ENCODE data around the gene MGMT.

Gene MGMT

DNA sequence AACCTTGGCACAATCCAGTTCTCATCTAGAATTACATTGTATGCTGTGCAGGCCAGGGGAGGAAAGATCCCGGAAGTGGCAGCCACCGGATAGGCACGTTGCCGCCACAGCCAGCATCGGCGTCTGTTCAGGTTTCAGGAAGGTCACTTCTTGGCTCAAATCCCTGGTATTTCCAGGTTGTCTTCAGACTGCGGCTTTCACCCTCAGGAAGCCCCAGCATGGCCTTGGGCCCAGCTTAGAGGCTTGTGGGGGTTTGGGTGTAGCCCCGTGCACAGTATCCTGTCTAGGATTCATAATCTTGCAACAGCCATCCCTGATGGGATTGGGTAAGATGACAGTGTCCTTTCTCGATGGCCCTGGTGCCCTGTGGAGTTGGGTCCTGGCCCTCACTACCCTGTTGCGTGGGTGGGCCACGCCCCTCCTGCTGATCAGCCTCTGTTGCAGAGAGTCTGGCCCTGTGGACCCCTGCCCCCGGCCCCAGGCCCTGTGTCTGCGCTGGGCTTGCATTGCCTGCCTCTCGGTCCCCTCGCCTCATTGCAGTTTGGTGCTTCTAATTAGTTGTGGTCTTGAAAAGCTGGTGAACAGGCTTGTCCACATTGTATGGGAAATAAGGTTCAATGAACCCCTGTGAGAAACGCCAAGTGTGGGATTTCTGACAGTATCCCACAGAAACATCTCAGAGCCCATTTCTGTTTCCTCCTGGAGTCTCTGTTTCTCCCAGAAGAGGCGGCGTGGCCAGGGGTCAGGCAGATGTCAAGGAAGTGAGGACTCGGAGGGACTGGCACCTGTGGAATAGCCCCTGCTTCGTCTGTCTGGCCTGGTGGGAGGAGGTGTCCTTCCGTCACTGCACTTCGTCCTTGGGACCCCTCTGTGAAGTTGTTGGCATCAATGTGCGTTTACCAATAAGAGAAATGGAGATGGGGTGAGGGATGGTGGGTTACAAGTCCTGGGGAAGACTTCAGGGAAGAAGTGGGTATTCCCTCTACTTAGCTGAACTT, 77.5 kb downstream of the MGMT start:
- DNase-seq (ENCODE audit: extremely low read depth, low read depth): no peak
- TF ChIP-seq, protein P1, sequence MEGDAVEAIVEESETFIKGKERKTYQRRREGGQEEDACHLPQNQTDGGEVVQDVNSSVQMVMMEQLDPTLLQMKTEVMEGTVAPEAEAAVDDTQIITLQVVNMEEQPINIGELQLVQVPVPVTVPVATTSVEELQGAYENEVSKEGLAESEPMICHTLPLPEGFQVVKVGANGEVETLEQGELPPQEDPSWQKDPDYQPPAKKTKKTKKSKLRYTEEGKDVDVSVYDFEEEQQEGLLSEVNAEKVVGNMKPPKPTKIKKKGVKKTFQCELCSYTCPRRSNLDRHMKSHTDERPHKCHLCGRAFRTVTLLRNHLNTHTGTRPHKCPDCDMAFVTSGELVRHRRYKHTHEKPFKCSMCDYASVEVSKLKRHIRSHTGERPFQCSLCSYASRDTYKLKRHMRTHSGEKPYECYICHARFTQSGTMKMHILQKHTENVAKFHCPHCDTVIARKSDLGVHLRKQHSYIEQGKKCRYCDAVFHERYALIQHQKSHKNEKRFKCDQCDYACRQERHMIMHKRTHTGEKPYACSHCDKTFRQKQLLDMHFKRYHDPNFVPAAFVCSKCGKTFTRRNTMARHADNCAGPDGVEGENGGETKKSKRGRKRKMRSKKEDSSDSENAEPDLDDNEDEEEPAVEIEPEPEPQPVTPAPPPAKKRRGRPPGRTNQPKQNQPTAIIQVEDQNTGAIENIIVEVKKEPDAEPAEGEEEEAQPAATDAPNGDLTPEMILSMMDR (IDR thresholded peaks at IDR 0.05; ENCODE audit: low read depth, low read length): no peak

DNA sequence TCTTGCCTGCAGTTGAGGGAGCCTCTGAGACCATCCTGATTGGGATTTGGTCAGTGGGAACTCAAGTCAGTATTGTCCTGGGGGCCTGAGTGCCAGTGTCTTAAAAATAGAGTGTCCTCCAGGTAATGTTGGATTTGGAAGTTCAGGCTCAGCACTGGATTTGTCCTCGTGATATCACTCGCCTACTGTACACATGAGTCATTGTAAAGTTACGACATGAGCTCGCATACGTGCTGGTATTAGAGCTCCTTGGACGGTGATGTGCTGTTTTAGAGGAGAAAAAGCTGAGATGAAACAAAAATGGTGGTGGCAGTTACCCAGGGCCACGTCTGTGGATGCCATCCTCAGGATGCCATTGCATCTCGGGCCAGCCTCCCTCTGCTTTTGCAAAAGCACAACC, 78.2 kb downstream of the MGMT start:
- no peak for DNase-seq (ENCODE audit: extremely low read depth, low read depth)
- TF ChIP-seq, protein P1 (IDR thresholded peaks at IDR 0.05; ENCODE audit: low read depth, low read length): no peak

DNA sequence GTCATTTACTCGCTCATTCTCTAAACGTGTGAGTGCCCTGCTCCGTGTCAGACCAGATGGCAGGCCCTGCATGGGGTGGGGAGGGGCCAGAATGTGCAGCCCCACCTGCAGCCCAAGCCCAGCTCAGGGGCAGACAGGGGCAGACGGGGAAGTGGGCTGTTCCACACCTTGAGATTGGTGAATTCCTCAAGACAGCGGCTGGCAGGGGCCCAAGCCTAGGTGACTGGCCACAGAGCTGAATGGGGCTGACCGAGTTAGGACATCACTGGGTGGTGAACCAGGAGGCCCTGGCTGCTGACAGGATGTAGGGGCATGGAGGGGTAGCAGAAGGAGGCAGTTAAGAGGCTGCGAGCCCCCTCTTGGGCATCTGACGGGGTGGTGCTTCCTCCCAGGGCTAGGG, 79.1 kb downstream of the MGMT start:
- DNase-seq (ENCODE audit: extremely low read depth, low read depth): no peak
- TF ChIP-seq, protein P1 (IDR thresholded peaks at IDR 0.05; ENCODE audit: low read depth, low read length): no peak

DNA sequence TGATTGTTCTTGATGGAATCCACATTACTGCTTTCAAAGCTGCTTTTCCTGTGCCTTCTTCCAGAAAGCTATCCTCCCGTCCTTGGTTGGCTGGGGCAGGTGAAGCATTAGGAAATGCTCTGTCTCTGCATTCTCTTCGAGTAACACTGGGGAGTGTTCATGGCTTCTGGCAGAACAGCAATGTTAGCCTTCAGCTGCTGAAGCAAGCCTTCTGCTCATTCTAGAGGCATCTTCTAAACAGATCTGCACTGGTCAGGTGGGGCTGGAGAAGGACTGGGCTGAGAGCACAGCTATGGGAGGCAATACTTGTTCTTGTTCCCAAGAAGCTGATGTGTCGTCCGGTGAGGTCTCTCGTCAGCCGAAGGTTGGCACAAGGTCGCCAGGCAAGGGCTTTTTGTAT, 80.6 kb downstream of the MGMT start:
- no peak for DNase-seq (ENCODE audit: extremely low read depth, low read depth)
- TF ChIP-seq, protein P1 (IDR thresholded peaks at IDR 0.05; ENCODE audit: low read depth, low read length): no peak

DNA sequence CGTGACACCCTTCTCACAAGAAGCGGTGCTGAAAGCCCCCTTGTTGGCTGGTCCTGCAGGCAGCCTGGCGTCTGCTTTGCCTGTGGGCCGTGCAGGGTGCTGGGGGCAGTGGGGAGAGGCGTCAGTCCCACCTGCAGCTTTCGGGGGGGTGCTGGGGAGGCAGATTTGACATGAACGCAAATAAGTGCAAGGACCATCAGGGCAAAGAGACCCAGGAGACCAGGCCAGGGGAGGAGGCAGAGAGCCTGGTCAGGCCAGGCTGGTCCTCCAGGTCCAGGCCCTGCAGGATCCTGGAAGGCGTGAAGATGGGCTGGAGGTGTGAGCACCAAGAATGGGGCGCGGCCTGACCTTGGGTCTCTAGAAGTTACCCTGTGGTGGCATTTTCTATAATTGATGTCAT, 81.6 kb downstream of the MGMT start:
- DNase-seq (ENCODE audit: extremely low read depth, low read depth): no peak

DNA sequence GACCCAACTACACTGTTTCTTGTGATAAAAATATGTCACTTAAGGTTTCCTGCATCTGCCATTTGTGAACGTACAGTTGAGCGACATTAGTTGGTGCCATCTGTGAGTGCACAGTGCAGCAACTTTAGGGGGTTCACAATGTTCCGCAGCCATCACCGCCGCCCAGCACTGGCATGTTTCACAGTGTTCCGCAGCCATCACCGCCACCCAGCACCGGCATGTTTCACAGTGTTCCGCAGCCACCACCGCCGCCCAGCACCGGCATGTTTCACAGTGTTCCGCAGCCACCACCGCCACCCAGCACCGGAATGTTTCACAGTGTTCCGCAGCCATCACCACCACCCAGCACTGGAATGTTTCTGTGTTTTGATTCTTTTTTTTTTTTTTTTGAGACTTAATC, 83.0 kb downstream of the MGMT start:
- DNase-seq (ENCODE audit: extremely low read depth, low read depth): no peak
- TF ChIP-seq, protein P1 (IDR thresholded peaks at IDR 0.05; ENCODE audit: low read depth, low read length): no peak

More for the DNA sequence above, 81.6 kb downstream of the MGMT start:
- TF ChIP-seq, protein P1 (IDR thresholded peaks at IDR 0.05; ENCODE audit: low read depth, low read length): no peak

DNA sequence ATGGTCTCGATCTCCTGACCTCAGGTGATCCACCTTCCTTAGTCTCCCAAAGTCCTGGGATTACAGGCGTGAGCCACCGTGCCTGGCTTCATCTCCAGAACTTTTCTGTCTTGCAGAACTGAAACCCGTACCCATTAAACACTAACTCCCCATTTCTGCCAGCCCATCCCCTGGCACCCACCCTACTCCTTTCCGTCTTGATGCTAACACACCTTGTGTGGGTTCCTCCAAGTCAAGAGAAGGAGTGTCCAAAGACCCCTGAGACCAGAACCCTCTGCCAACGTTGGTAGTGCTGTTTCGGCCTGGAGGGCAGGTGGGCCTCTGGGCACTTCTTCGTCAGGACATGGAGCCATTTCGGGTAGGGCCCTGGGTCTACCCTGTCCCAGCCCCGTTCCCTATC, 83.6 kb downstream of the MGMT start:
- TF ChIP-seq, protein P1 (IDR thresholded peaks at IDR 0.05; ENCODE audit: low read depth, low read length): no peak
- no peak for DNase-seq (ENCODE audit: extremely low read depth, low read depth)
